GM21619 (cell line): ENCODE data around the gene VPS45.

Experiments used
- ATAC-seq: cut with Tn5 transposase; IDR thresholded peaks from one replicate; pipeline ENCODE4 v1.9.1; 2021; ENCODE audit not compliant: unreplicated experiment

The VPS45 gene

GRCh38 chr1:150156868-150157603, 89.5 kb downstream of the VPS45 start:
- no peak for ATAC-seq

- no peak for ATAC-seq
These were observed 92.0 kb downstream of the VPS45 start for GRCh38 chr1:150159550-150159949.

GRCh38 chr1:150160964-150161621, 93.5 kb downstream of the VPS45 start:
- ATAC-seq, result no peak

GRCh38 chr1:150161747-150162581, 94.4 kb downstream of the VPS45 start:
- ATAC-seq, result no peak

GRCh38 chr1:150162582-150162861, 94.9 kb downstream of the VPS45 start:
- ATAC-seq, result no peak

- ATAC-seq, result no peak
These were observed 95.5 kb downstream of the VPS45 start for GRCh38 chr1:150162862-150163706.

- no peak for ATAC-seq
These were observed 96.6 kb downstream of the VPS45 start for GRCh38 chr1:150164224-150164623.

GRCh38 chr1:150164779-150165178, 97.2 kb downstream of the VPS45 start:
- ATAC-seq, result no peak

GRCh38 chr1:150165622-150166612, 98.3 kb downstream of the VPS45 start:
- ATAC-seq, result no peak

GRCh38 chr1:150168960-150169601, 101.5 kb downstream of the VPS45 start:
- no peak for ATAC-seq

GRCh38 chr1:150171801-150172200, 104.2 kb downstream of the VPS45 start:
- ATAC-seq, result no peak

- no peak for ATAC-seq
These were observed 105.6 kb downstream of the VPS45 start for GRCh38 chr1:150173141-150173585.

- no peak for ATAC-seq
These were observed 109.0 kb downstream of the VPS45 start for GRCh38 chr1:150176593-150176992.

- no peak for ATAC-seq
These were observed 111.0 kb downstream of the VPS45 start for GRCh38 chr1:150178548-150178947.

- ATAC-seq, result no peak
These were observed 112.3 kb downstream of the VPS45 start for GRCh38 chr1:150179867-150180266.

GRCh38 chr1:150180474-150180873, 112.9 kb downstream of the VPS45 start:
- ATAC-seq, result no peak

- no peak for ATAC-seq
These were observed 114.7 kb downstream of the VPS45 start for GRCh38 chr1:150182247-150182646.

GRCh38 chr1:150183061-150183460, 115.5 kb downstream of the VPS45 start:
- no peak for ATAC-seq

GRCh38 chr1:150185481-150185880, 117.9 kb downstream of the VPS45 start:
- no peak for ATAC-seq
